GM12892 (cell line): ENCODE data around the gene SKIC2.
"Not testable (repeated sequence)": the region's sequence is repeated elsewhere in the genome, so short reads cannot be mapped to it uniquely, and the experiment has no call there.

Experiments
- POLR2A ChIP-seq: IDR thresholded peaks from 2 replicates; pipeline ENCODE4 v1.6.1; 2011; ENCODE audit warnings: low read depth, low read length, control low read depth
- POLR2AphosphoS5 ChIP-seq: IDR thresholded peaks from 2 replicates; pipeline ENCODE4 v1.6.1; 2011; ENCODE audit warnings: low read depth, low read length, control low read depth
- TAF1 ChIP-seq: IDR thresholded peaks from 2 replicates; pipeline ENCODE4 v1.6.1; 2011; ENCODE audit warnings: low read depth, mild to moderate bottlenecking, control low read depth, low read length, borderline replicate concordance

- not testable (repeated sequence) for TF ChIP-seq POLR2AphosphoS5, POLR2A, TAF1
These were observed 26.8 kb upstream of the SKIC2 start for GRCh38 chr6:31932137-31932536.
